Measurements from ENCODE around the gene OR5J2. TPM values are rescaled to one million over a fixed set of nuclear protein-coding genes. Genes with fewer than 3 reads are reported as not detected.
"Not testable (repeated sequence)": the region's sequence is repeated elsewhere in the genome, so short reads cannot be mapped to it uniquely, and the experiment has no call there.

Gene OR5J2
- not detected for total RNA-seq

GRCh38 chr11:56176318-56176717 lies at the start of gene OR5J2:
Gene OR5J2, plus strand, starts transcription at chr11:56176618. Its CDS starts 0 bp downstream, at chr11:56176618.
- TF ChIP-seq, protein P1, sequence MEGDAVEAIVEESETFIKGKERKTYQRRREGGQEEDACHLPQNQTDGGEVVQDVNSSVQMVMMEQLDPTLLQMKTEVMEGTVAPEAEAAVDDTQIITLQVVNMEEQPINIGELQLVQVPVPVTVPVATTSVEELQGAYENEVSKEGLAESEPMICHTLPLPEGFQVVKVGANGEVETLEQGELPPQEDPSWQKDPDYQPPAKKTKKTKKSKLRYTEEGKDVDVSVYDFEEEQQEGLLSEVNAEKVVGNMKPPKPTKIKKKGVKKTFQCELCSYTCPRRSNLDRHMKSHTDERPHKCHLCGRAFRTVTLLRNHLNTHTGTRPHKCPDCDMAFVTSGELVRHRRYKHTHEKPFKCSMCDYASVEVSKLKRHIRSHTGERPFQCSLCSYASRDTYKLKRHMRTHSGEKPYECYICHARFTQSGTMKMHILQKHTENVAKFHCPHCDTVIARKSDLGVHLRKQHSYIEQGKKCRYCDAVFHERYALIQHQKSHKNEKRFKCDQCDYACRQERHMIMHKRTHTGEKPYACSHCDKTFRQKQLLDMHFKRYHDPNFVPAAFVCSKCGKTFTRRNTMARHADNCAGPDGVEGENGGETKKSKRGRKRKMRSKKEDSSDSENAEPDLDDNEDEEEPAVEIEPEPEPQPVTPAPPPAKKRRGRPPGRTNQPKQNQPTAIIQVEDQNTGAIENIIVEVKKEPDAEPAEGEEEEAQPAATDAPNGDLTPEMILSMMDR (IDR thresholded peaks at IDR 0.05): no peak
- TF ChIP-seq POLR2A (IDR thresholded peaks at IDR 0.05) (no peak), EP300 (IDR thresholded peaks at IDR 0.05; ENCODE audit: low read depth) (no peak), POLR2AphosphoS5 (IDR thresholded peaks at IDR 0.05) (no peak)
- no peaks in the 10 kb centered on the region for H3K27me3 ChIP-seq
- no peaks in the 10 kb centered on the region for H3K36me3 ChIP-seq
- no peak within 1 kb of the TSS for H3K27ac ChIP-seq
- in situ Hi-C loops (cut with MboI; ENCODE audit: low pct_ligation_motif_present in 1 of 4, low pct_unique_long_range_greater_than_20kb in 1 of 4, low sequenced_read_pairs in 3 of 4) (no loop called here), intact Hi-C loops (cut with DNase I; ENCODE audit: low total_unique reads) (no loop called here)
- no peak for DNase-seq
- H3K4me3 ChIP-seq: no peak within 1 kb of the TSS
- H3K9me3 ChIP-seq: peaks cover 0 to 11% of the 10 kb centered on the region in 2 donors
- no peaks in the 10 kb centered on the region for H3K4me1 ChIP-seq
- WGBS, 2 donors (ENCODE audit: low coverage in 1 of 2): 69 to 83% methylated on average over 1 of the region's 1 CpG

- H3K4me3 ChIP-seq: no peak within 1 kb of the TSS
- no peak for TF ChIP-seq POLR2A (IDR thresholded peaks at IDR 0.05)
- TF ChIP-seq, protein P1 (IDR thresholded peaks at IDR 0.05): no peak
- no peak for TF ChIP-seq POLR2AphosphoS5 (IDR thresholded peaks at IDR 0.05)
- no peak for TF ChIP-seq EP300 (IDR thresholded peaks at IDR 0.05; ENCODE audit: low read depth)
- H3K9me3 ChIP-seq: no peaks in the 10 kb centered on the region
- intact Hi-C loops (cut with DNase I; ENCODE audit: low total_unique reads) (no loop called here), in situ Hi-C loops (cut with MboI; ENCODE audit: low pct_ligation_motif_present in 1 of 4, low pct_unique_long_range_greater_than_20kb in 1 of 4, low sequenced_read_pairs in 3 of 4) (no loop called here)
- DNase-seq: no peak
- H3K4me1 ChIP-seq: no peaks in the 10 kb centered on the region
- H3K27me3 ChIP-seq: no peaks in the 10 kb centered on the region
- no peak within 1 kb of the TSS for H3K27ac ChIP-seq
- H3K36me3 ChIP-seq: no peaks in the 10 kb centered on the region
These were observed 36.2 kb upstream of the OR5J2 start, which contains the start of gene OR8J3 for GRCh38 chr11:56140151-56140661. Gene OR8J3, minus strand, starts transcription at chr11:56140201. Its CDS starts 2,483 bp downstream, at chr11:56137718.

DNA sequence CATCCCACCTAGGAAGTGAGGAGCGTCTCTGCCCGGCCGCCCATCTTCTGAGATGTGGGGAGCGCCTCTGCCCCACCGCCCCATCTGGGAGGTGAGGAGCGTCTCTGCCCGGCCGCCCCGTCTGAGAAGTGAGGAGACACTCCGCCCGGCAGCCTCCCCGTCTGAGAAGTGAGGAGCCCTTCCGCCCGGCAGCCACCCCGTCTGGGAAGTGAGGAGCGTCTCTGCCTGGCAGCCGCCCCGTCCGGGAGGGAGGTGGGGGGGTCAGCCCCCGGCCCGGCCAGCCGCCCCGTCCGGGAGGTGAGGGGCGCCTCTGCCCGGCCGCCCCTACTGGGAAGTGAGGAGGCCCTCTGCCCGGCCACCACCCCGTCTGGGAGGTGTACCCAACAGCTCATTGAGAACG lies 32.7 kb upstream of the OR5J2 start:
- H3K36me3 ChIP-seq; DNase-seq; H3K27ac ChIP-seq; H3K4me3 ChIP-seq; H3K4me1 ChIP-seq; H3K9me3 ChIP-seq; in situ Hi-C loops (cut with MboI; ENCODE audit: low pct_ligation_motif_present in 1 of 4, low pct_unique_long_range_greater_than_20kb in 1 of 4, low sequenced_read_pairs in 3 of 4); H3K27me3 ChIP-seq; intact Hi-C loops (cut with DNase I; ENCODE audit: low total_unique reads): not testable (repeated sequence)
- WGBS, 2 donors (ENCODE audit: low coverage in 1 of 2): 97% methylated on average over 7 of the region's 30 CpGs; no CpG with 5 or more reads in 1 of the 2 donors

DNA sequence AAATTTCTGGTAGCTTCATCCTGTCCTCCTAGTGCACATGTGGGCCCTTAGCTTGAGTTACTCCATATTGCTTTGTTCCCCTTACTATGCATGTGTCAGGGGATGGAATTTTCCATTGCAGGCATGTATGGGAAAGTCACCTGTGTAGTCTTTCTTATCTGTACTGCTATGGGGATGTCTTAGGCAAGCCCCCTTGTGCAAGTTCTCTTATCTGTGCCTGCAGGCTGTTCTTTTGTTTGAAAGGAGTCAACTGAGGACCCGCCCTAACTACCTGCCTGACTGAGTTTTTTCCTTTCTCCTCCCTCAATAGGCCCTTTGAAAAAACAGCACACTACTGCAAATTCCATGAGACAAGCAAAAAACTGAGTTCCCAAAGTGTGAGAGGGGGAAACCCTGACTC lies 25.0 kb upstream of the OR5J2 start:
- Histone ChIP-seq H3K36me3 (no peaks in the 10 kb centered on the region), H3K27ac (no peak overlapping the region), H3K27me3 (no peaks in the 10 kb centered on the region), H3K4me3 (no peak overlapping the region), H3K9me3 (peaks cover 0 to 4% of the 10 kb centered on the region in 2 donors), H3K4me1 (no peaks in the 10 kb centered on the region)
- intact Hi-C loops (cut with DNase I; ENCODE audit: low total_unique reads): no loop called here
- in situ Hi-C loops (cut with MboI; ENCODE audit: low pct_ligation_motif_present in 1 of 4, low pct_unique_long_range_greater_than_20kb in 1 of 4, low sequenced_read_pairs in 3 of 4): no loop called here
- DNase-seq: no peak
- TF ChIP-seq EP300 (IDR thresholded peaks at IDR 0.05; ENCODE audit: low read depth): no peak
- no peak for TF ChIP-seq POLR2AphosphoS5 (IDR thresholded peaks at IDR 0.05)
- TF ChIP-seq, protein P1 (IDR thresholded peaks at IDR 0.05): no peak
- TF ChIP-seq POLR2A (IDR thresholded peaks at IDR 0.05): no peak
- WGBS, 2 donors (ENCODE audit: low coverage in 1 of 2): 43 to 61% methylated on average over 1 of the region's 1 CpG

GRCh38 chr11:56152333-56152732 lies 24.1 kb upstream of the OR5J2 start:
- in situ Hi-C loops (cut with MboI; ENCODE audit: low pct_ligation_motif_present in 1 of 4, low pct_unique_long_range_greater_than_20kb in 1 of 4, low sequenced_read_pairs in 3 of 4): no loop called here
- no peak for TF ChIP-seq POLR2AphosphoS5 (IDR thresholded peaks at IDR 0.05)
- TF ChIP-seq POLR2A (IDR thresholded peaks at IDR 0.05): no peak
- TF ChIP-seq, protein P1 (IDR thresholded peaks at IDR 0.05): no peak
- TF ChIP-seq EP300 (IDR thresholded peaks at IDR 0.05; ENCODE audit: low read depth): no peak
- no peak for DNase-seq
- no peaks in the 10 kb centered on the region for H3K36me3 ChIP-seq
- no peaks in the 10 kb centered on the region for H3K4me1 ChIP-seq
- WGBS, 2 donors (ENCODE audit: low coverage in 1 of 2): 90 to 95% methylated on average over 4 to 15 of the region's 15 CpGs
- H3K27ac ChIP-seq: no peak overlapping the region
- no peak overlapping the region for H3K4me3 ChIP-seq
- intact Hi-C loops (cut with DNase I; ENCODE audit: low total_unique reads): no loop called here
- no peaks in the 10 kb centered on the region for H3K27me3 ChIP-seq
- peaks cover 0 to 4% of the 10 kb centered on the region in 2 donors for H3K9me3 ChIP-seq
